ENCODE measurements around the gene PPAN.

GRCh38 chr19:10110972-10111317 lies 4.8 kb downstream of the PPAN start:
- TF ChIP-seq POLR2A (IDR thresholded peaks at IDR 0.05) (no peak), EP300 (IDR thresholded peaks at IDR 0.05) (no peak)

Data from tibial nerve (tissue), 3 donors.